SK-MEL-5 (cell line): ENCODE results near the gene ASCL1. TPM values are rescaled to one million over a fixed set of nuclear protein-coding genes. Genes with fewer than 3 reads are reported as not detected.
A peak's percentile ranks its signal among the peaks of the same experiment; 100 is the strongest.

Source experiments
- DNase-seq: peaks from one replicate; pipeline ENCODE4 v3.0.0-alpha.2; 2016; ENCODE audit warnings: low read depth, low spot score
- in situ Hi-C: cut with HindIII; loops from 2 replicates; pipeline ENCODE4 v1.10.0; 2016; ENCODE audit warnings: low sequenced_read_pairs, high pct_unique_total_duplicates, low pct_unique_long_range_greater_than_20kb
- total RNA-seq: library from RNA; depleted of rRNA; stranded (reverse); fragments of >200 nt; shearing (Covaris generic); gene quantifications from 2 replicates; pipeline ENCODE4 v1.2.3, GENCODE V29; 2014; rRNA removed

The ASCL1 gene
- total RNA-seq, 1 experiment from 2014 or later: 0.29 TPM

- DNase-seq: no peak
- in situ Hi-C loops: no loop called here
These were observed 8.0 kb downstream of the ASCL1 start for GRCh38 chr12:102965281-102966155.

DNA sequence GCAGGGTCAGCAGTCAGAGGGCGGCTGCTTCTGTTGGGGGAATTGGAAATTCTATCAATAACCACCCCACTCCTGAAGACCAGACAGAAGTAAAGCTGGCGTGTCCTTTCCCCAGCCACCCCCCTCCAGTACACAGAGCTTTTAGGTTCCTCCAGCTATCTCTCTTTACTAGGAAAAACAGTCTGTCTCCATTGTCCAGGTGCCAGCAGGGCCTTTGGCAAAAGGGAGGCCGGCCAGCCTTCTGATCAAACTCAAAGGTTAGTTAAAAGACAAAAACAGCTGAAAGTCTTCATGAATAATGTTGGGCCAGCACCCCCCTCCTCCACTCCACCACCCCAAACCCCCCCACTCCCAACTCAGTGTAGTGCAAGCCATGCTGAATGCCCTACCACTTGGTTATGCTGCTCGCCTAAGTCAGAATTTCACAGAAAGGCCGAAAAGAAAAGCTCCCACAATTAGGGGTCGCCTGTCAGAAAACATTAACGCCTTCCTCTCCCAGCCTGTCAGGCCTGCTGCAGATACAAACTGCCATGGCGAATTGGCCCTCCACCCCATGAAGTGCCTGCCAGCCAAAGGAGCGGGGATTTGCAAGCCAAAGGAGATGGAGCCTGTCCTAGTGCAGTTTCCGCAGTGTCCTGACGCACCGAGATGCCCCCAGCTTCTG lies 8.9 kb downstream of the ASCL1 start:
- DNase-seq: no peak
- in situ Hi-C loops: no loop called here

GRCh38 chr12:102970780-102971179 lies 13.3 kb downstream of the ASCL1 start:
- in situ Hi-C loops: no loop called here
- no peak for DNase-seq

- DNase-seq: no peak
- in situ Hi-C loops: no loop called here
These were observed 13.8 kb downstream of the ASCL1 start for GRCh38 chr12:102971227-102971626.

GRCh38 chr12:102973583-102973982 lies 16.1 kb downstream of the ASCL1 start:
- in situ Hi-C loops: no loop called here
- no peak for DNase-seq

DNA sequence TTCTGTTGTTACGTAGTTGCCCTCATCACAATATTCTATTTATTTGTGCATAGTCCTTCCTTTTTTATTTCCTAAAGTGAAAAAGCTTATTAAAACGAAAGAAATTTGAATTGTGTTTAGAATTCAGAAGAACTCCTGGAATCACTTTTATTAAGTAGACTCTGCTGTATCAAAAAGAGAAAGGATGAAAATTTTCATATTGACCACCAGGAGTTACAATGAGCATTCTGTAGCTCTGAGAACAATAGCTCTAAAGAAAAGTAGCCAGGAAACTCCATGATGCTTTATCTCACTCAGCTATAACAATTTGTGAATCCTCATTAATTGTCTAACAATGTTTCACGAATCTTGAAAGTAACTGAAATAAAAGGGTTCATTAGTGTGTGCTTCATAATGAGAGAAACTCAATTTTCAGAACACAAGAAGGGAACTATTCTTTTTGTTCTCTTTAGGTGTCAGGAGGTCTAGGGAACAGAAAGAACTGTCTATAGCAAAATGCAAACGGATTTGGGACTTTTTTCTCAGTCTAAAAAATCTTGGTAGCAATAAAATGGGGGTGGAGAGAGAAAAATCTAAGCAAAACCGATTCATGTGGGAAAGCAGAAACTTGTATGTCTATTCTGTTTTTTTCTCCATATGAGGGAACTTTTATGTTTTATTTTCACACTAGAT lies 19.3 kb downstream of the ASCL1 start:
- in situ Hi-C loops: no loop called here
- peak; percentile 29 for DNase-seq

DNA sequence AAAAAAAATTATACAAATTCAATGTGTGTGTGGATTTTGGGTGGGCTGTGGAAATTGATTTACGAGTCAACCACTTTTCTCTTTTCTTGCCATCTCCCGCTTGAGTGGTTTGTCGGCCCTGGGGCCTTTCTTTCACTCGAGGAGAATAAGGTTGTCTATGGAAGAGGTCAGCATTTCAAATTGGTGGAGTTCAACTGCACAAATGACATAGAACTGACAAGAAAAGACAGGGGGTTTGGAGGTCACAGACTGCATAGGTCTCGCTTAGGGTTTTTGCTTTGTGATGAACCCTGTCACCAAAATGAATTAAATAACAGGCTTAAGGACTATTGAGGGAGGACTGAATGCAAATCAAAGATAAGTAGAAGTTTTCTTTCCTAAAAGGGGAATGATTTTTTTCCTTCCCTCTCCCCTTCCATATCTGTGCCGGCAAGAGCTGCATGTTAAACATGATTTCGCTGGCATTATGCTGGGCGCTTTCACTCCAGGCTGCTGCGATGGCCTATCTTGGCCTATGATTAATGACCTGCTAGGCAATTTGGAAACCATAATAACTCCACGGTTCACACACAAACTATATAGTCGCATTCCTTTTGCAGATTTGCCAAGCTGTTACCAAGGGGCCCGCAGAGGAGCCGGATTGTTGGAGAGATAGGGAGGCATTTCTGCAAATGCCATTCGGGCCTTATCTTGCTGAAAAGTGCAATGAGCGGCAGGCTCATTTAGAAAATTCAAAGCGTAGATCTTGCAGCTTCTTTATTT lies 20.7 kb downstream of the ASCL1 start:
- DNase-seq: no peak
- in situ Hi-C loops: no loop called here

DNA sequence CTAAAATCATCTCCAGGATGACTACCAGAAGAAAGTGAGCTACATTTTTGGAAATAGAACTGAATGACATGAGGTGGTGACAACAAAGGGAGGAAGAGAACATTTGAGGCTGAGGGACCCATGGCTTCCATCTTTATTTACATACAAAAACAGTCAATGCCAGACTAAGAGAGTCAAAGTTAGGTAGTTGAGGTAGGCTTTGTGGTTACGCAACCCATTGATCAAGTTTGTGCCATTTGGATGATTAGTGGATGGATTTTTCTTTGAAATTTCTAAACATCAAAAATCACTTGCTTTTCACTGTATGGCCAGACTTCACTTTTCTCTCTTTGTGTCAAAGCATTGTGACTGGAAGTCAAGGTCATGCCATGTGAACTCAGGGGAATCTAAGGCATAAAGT lies 22.9 kb downstream of the ASCL1 start:
- in situ Hi-C loops: no loop called here
- DNase-seq: no peak

DNA sequence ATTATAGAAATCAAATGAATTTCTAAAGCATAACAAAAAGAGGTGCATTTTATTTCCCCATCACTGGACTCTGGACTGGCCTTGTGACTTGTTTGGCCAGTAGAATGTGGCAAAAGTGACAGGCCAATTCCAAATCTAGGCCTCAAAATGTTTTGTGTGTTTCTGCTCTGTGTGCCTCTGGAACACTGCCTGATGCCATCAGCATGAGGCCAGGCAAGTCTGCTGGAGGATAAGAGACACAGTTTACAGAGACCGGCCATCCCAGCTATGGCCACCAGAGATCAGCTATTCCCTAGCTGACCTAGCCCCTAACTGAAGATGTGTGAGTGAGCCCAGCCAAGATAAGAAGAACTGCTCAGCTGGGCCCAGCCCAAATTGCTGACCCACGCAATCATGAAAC lies 32.9 kb downstream of the ASCL1 start:
- DNase-seq: peak; percentile 13
- in situ Hi-C loops: no loop called here

GRCh38 chr12:102992297-102992696 lies 34.8 kb downstream of the ASCL1 start:
- DNase-seq: no peak
- in situ Hi-C loops: no loop called here

DNA sequence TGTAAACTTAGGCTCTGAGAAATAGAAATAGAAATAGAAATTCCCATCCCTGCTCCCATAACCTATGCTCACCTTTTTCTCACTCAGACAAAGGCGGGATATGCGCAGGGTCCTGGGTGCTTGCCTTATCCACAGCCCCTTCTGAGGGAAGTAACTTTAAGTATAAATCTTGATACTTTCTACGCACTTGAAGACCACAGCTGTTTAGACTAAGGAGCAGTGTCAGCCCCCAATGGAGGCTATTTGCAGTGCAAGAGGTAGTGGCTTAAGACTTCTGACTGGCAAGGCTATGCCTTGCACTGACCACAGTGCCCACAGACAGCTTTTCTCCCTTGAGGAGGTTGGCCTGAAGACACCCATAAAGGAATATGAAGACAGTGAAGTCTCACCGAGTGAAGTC lies 35.2 kb downstream of the ASCL1 start:
- in situ Hi-C loops: no loop called here
- no peak for DNase-seq

DNA sequence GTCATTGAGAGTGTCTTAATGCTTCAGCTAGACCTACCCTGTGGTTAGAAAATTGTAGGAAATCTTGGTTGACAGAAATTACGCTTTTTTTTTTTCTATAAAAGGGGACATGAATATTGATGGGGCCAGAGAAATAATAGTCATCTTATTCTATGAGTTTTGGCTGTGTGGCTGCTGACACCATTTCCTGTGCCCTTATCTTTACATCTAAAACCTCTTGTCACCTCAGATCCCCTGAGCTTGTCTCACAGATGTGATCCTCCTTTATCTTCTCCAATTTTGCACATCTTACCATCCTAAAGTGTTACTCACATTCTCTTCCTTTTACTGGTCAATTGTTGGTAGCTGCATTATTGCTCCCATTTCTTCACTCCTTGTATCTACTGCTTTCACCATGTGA lies 36.1 kb downstream of the ASCL1 start:
- no peak for DNase-seq
- in situ Hi-C loops: no loop called here

- in situ Hi-C loops: no loop called here
- DNase-seq: no peak
These were observed 37.9 kb downstream of the ASCL1 start for GRCh38 chr12:102995372-102995771.

Other genes with a start within 250 kb of the ASCL1 start
- 0.58 TPM in 1 of 2 replicates, not detected in the other for gene PAH, start 40.4 kb upstream of the ASCL1 start, total RNA-seq